ENCODE results near the gene ADAMTSL2. TPM values are rescaled to one million over a fixed set of nuclear protein-coding genes. Genes with fewer than 3 reads are reported as not detected.

Gene ADAMTSL2
- polyA plus RNA-seq (ENCODE audit: insufficient read length in 4 of 4) = 1 to 10 TPM; 1.5 to 2.8 (median 2.2) TPM

GRCh38 chr9:133534346-133535291 is at the start of gene ADAMTSL2:
TSS of gene ADAMTSL2 (plus strand) at chr9:133534704. CDS start at chr9:133536713, 2,009 bp downstream.
- peak in 3 of 4 donors; percentile 67 to 74 (median 69) for DNase-seq (ENCODE audit: low read depth in 4 of 4, low spot score in 2 of 4)

DNA sequence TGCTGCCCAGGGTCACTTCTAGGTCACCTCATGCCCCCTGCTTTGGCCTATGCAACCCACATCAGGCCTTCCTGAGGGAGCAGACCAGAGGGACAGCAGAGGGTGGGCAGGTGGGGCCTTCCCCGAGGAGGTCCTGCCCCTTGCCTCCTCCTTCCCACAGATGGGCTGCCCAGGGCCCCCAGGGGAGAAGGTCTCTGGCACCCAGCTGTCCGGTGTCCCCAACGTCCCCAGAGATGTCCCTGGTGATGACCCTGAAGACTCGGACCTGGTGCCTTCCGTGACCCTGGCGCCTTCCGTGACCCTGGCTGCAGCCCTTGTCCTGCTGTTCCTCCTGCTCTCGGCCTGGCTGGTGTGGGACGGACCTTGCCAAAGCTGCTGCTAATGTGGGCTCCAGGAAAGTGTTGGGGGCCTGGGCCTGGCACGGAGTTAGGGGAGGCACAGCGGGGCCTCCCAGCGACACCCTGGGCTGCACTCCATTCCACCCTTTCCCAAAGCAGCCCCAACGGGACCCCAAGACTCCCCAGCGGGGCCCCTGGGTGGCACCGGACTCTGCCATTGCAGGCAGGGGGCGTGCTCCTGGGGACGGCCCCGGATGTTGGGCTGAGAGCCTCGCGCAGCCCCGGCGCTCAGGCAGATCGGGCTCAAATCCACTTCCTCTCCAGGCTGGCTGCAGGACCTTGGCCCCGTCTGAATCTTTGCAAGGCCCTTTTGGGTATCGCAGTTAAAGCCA is 48.8 kb upstream of the ADAMTSL2 start:
- no peak for DNase-seq (ENCODE audit: low read depth in 4 of 4, low spot score in 2 of 4)

DNA sequence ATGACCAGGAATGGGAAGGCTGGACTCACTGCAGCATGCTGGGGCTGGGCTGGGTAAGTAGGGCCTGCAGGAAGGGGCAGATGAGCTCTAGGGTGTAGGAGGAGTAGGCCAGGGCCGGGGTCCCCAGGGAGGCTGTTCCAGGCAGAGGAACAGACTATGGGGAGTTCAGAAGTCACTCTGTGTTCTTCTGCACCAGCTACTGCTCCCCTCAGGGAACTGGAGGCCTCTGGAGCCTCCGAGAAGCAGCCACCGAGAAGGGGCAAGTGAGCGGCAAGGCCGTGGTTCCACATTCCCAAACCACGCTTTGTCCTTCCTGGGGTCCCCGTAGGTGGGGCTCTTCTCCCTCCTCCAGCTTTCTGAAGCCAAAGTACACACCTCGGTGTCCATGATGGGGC is 47.2 kb upstream of the ADAMTSL2 start:
- DNase-seq (ENCODE audit: low read depth in 4 of 4, low spot score in 2 of 4) = no peak

GRCh38 chr9:133488686-133489252 is 45.7 kb upstream of the ADAMTSL2 start:
- DNase-seq (ENCODE audit: low read depth in 4 of 4, low spot score in 2 of 4) = no peak

DNA sequence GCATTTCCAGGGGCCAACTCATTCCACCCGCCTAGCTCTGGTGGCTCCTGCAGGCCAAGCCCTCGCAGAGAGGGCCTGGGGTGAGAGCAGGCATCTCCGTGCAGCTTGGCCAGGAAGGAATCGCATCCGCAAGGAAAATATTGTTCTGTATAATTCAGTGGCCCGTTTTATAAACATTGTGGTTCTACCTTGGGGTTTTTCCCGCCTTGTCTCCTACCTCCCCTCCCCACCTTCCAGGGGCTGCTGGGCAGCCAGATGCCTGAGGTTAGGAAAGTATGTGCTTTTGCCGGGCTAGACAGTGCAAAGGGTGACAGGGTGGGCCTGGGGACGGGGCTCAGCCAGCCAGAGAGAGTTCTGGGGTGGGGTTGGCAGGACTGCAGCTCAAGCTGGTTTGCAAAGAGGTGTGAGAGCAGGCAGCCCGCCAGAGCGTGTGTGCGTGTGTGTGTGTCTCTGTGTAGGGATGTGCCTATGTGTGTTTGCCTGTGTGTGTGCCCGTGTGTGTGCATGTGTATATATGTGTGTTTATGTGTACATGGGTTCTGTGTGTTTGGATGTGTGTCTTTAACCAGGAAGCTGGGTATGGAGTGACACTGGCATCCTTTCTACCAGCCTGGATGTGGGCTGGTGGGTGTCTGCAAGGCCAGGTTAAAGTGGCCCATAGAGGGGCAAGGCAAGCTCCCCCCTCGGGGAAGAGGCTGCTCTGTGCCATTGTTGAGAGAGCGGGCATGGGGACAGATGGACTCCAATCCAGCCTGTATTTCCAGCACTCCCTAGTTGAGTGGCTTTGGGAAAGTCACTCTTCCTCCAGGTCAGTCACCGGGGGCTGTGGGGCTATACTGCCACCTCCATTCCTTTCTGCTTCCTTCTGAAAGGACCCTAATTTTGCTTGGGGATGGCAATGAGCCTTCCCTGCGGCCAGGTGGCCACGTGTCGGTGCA is 45.0 kb upstream of the ADAMTSL2 start:
- DNase-seq (ENCODE audit: low read depth in 4 of 4, low spot score in 2 of 4) = no peak

- DNase-seq (ENCODE audit: low read depth in 4 of 4, low spot score in 2 of 4) = no peak
These were observed 44.3 kb upstream of the ADAMTSL2 start for GRCh38 chr9:133490201-133490681.

DNA sequence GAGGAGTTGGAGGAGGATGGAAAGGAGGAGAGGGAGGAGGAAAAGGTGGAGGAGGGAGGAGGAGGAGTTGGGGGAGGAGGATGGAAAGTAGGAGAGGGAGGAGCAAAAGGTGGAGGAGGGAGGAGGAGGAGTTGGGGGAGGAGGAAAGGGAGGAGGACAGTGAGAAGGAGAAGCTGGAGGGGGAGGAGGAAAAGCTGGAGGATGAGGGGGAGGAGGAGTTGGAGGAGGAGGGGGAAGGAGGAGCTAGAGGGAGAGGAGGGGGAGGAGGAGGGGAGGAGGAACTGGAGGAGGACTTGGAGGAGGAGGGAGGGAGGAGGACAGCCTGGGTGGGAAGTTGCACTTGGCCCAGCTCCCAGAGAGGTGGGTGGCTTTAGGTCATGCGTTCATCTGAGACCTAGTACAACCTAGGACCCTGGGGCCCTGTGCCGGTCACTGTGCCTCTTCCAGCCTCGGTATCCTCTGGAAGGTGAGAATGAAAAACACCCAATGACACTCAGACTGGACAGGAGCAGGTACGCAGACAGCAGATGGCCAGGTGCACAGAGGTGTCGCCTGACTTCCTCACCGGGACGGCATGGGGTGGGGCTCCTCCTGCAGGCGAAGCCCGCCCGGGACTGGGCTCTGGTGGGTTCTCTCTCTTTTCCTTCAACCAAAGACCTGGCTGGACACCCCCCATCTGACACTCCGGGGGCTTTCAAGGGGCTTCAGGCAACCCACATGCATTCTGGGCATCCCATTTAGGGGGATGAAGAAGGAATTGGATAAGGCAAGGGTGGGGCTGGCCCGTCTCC is 43.4 kb upstream of the ADAMTSL2 start:
- no peak for DNase-seq (ENCODE audit: low read depth in 4 of 4, low spot score in 2 of 4)

- DNase-seq (ENCODE audit: low read depth in 4 of 4, low spot score in 2 of 4) = no peak
These were observed 42.9 kb upstream of the ADAMTSL2 start for GRCh38 chr9:133491656-133491925.

GRCh38 chr9:133492061-133493021 is 42.2 kb upstream of the ADAMTSL2 start:
- DNase-seq (ENCODE audit: low read depth in 4 of 4, low spot score in 2 of 4) = no peak

DNA sequence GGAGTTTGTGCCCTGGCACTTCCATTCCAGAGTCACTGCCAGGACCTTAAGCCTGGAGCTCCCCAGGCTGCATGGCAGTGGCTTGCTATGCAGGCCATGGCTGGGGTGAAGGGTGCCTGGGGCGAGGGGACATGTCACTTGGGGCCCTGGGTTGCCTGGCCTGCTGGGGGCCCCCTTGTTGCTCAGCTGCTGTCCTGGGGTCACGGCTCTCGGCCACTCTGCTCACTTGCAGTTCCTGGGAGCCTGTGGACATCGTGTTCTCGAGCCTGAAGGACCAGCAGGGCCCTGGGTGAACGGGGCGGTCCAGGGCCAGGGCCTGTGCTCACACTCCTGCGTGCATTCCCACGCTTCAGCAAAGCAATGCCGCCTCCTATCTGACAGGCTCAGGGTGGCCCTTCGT is 41.1 kb upstream of the ADAMTSL2 start:
- no peak for DNase-seq (ENCODE audit: low read depth in 4 of 4, low spot score in 2 of 4)

- no peak for DNase-seq (ENCODE audit: low read depth in 4 of 4, low spot score in 2 of 4)
These were observed 40.5 kb upstream of the ADAMTSL2 start for GRCh38 chr9:133493845-133494540.

- DNase-seq (ENCODE audit: low read depth in 4 of 4, low spot score in 2 of 4) = no peak
These were observed 39.7 kb upstream of the ADAMTSL2 start for GRCh38 chr9:133494636-133495326.

- no peak for DNase-seq (ENCODE audit: low read depth in 4 of 4, low spot score in 2 of 4)
These were observed 38.9 kb upstream of the ADAMTSL2 start for GRCh38 chr9:133495327-133496293.

GRCh38 chr9:133496861-133497842 is 37.4 kb upstream of the ADAMTSL2 start:
- DNase-seq (ENCODE audit: low read depth in 4 of 4, low spot score in 2 of 4) = no peak

All from left renal cortex interstitium (tissue), 4 donors.